SKM-1 treated with dmso at 0.1 percent for 144 hours (cell line): ENCODE data around the gene COX5B.
"Not testable (repeated sequence)": the region's sequence is repeated elsewhere in the genome, so short reads cannot be mapped to it uniquely, and the experiment has no call there.

Experiments
- DNase-seq: peaks from one replicate; lab custom pipeline; 2025; ENCODE audit not compliant: unreplicated experiment; lab: John Stamatoyannopoulos, UW

The COX5B gene

DNA sequence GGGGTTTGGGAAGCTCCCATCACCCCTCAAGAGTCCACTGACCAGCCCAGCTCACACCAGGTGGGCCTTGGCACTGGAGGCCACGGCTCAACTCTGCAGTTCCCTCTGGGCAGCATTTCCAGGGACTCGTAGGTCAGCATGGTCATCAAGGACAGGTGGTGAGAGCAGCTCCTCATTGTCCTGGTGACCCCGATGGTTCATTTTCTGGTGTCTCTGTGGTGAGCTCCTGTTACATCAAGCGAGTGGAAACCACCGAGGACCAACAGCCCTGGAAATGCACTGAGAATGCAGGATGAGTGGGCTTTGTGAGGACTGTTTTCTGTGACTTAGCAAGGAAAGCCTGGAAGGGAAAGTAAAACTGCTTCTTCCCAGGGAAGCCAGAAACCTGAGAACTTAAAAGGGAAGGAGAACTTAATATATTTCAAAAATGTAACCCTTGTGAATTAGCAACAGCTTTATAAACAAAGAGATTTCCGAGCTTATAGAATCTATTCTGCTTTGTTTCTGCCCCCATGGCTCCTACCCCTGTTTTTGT is 26.8 kb downstream of the COX5B start:
- DNase-seq: not testable (repeated sequence)

DNA sequence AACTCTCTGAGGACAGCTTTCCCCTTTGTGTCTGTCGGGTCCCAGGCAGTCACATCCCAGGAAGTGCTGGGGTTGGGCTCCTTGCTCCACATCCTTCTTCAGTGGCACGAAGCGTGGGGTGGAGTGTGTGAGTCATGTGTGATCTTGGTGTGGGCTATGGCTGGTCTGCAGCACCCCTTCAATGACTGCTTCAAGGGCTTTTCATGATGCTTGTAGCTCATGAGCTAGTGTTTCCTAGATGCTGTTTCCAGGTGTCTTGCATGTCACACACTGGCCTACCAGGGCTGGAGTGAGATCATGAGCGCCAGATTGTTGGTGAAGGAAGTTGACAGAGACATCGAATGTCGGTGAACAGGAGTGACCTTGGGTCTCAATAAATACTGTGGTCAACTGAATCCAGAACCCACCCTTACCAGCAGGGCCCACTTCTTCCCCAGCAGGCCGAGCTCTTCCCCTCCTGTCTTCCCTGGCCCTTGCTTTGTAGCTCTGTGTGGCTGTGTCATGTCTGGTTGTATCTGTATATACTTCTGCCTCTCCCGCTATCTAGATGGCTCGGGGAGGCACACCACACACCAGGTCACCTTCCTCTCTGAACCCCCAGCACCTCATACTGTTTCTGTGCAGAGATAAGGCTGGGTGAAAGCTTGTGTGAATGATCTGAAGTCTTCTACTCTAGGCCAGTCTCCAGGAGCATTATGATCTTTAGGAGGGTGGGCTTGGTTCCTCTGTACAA is 27.5 kb downstream of the COX5B start:
- DNase-seq: no peak

DNA sequence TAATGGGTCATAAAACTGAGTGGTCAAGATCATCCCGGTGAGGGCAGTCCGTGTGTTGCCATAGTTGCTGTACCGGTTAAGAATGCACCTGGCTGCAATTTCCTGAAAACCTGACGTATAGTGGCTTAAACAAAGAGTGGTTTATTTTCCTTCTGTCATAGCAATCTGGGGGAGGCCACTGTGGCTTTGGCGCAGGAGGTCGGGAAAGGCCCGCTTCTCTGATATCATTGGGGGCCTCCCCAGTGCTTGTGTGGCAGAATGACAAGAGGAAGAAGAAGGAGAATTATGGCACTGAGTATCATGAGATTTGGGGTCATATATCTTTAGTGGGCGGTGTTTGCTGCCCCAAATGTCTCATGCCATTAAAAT is 28.0 kb downstream of the COX5B start:
- no peak for DNase-seq

- no peak for DNase-seq
Measured at GRCh38 chr2:97675430-97676113, 29.7 kb downstream of the COX5B start.

DNA sequence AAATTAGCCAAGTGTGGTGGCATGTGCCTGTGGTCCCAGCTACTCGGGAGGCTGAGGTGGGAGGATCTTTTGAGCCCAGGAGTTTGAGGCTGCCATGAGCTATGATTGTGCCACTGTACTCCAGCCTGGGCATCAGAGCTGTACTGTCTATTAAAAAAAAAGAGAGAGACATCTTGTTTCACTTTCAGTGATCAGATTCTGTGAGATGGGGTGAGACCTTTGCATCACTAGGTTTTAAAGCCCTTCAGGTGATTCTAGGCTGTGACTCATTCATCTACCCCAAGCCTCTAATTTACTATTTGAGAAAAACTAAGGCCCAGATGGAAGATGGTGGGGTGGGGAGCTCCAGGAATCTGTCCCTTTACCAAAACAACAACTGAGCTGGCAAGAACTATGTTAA is 30.8 kb downstream of the COX5B start:
- DNase-seq: no peak

GRCh38 chr2:97677480-97677879 is 31.6 kb downstream of the COX5B start:
- DNase-seq: no peak

- DNase-seq: no peak
Measured at GRCh38 chr2:97678298-97678697, 32.4 kb downstream of the COX5B start.

- not testable (repeated sequence) for DNase-seq
Measured at GRCh38 chr2:97687235-97687634, 41.4 kb downstream of the COX5B start.

GRCh38 chr2:97688062-97688827 is 42.4 kb downstream of the COX5B start:
- no peak for DNase-seq

- DNase-seq: no peak
Measured at GRCh38 chr2:97691166-97691565, 45.3 kb downstream of the COX5B start.

DNA sequence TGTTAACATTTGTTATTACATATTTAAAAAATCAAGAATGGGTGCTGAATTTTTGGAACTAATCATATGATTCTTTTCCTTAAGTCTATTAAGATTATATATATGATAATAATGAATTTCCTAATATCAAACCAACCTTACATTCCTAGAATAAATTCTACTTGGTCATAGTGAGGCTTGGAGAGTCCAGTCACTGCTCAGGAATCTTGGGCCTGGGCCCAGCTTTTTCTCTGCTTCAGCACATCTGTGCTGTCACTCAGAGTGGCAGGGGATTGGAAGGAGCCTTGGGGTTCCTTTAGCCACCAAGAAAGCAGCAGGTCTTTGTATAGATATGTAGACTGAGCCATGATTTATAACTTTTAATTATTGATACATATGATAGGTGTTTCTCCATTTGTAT is 47.6 kb downstream of the COX5B start:
- DNase-seq: no peak

GRCh38 chr2:97695744-97696143 is 49.9 kb downstream of the COX5B start:
- DNase-seq: no peak

DNA sequence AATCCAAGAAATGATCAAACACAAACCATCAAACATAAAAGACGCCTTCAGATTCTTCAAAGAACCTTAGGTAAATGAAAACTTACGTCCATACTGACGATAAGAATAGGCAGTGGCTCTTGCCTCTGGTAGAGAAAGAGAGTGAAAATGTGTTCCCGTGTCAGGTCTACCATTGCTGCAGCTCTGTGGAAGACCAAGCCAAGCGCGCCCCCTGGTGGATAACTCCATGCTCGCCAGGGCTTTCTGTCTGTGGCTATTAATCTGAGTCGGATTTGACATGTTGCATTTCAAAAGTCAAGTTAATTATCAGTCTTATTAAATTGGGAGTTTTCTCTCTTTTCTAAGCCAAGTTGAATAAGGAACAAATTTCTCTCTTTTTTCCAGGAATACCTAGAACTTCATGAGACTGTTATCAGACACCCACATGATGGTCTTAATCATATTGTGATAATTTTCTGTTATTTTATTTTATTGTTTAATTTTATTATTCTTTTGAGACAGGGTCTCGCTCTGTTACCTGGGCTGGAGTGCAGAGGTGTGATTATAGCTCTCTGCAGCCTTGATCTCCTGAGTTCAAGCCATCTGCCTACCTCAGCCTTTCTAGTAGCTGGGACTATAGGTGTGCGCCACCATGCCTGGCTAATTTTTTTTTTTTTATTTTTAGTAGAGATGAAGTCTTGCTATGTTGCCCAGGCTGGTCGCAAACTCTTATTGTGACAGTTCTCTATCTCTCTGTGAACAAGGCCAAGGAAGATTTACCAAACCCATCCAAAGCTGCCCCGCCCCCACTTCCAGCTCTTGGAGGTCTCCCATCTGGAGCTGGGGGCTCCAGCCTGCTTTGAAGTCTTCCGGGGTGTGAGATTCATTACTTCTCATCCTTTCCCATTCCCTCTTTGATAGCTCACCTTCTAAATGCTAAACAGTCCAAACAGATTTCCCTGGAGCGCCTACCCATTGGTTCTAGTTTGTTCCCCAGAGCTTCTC is 51.7 kb downstream of the COX5B start:
- DNase-seq: peak; percentile 68
